Calu3 (cell line): ENCODE measurements around the gene NAA80. TPM values are rescaled to one million over a fixed set of nuclear protein-coding genes. Genes with fewer than 3 reads are reported as not detected.

Source experiments
- BruUV-seq: library from RNA; stranded (reverse); fragments of 400-500 nt; replicated peaks from 2 replicates; lab custom pipeline; 2021; lab: Mats Ljungman, UMichigan
- CTCF ChIA-PET: fragments of 300-600 bp; sonication (Branson Sonifier 250); formaldehyde crosslinking; loops from one replicate; lab custom pipeline; 2022; ENCODE audit warnings: antibody characterized with exemption; lab: Charles Lee
- DNase-seq: peaks from one replicate; pipeline ENCODE4 v3.0.0; 2022
- H3K27ac Mint-ChIP-seq: one replicate; pipeline ENCODE4 v1.8.0; 2022; ENCODE audit warnings: mixed read lengths; ENCODE audit not compliant: unreplicated experiment
- H3K27me3 Mint-ChIP-seq: one replicate; pipeline ENCODE4 v1.8.0; 2022; ENCODE audit warnings: mixed read lengths; ENCODE audit not compliant: unreplicated experiment
- H3K36me3 Mint-ChIP-seq: one replicate; pipeline ENCODE4 v1.8.0; 2022; ENCODE audit warnings: mild to moderate bottlenecking, moderate library complexity, mixed read lengths; ENCODE audit not compliant: insufficient read depth, unreplicated experiment
- H3K4me1 Mint-ChIP-seq: one replicate; pipeline ENCODE4 v1.8.0; 2022; ENCODE audit warnings: mild to moderate bottlenecking, low read depth, mixed read lengths; ENCODE audit not compliant: unreplicated experiment
- H3K4me3 Mint-ChIP-seq: one replicate; pipeline ENCODE4 v1.8.0; 2022; ENCODE audit warnings: mild to moderate bottlenecking, low read depth, moderate library complexity, mixed read lengths; ENCODE audit not compliant: unreplicated experiment
- H3K9me3 Mint-ChIP-seq: one replicate; pipeline ENCODE4 v1.8.0; 2022; ENCODE audit warnings: low read depth, mixed read lengths; ENCODE audit not compliant: unreplicated experiment
- CTCF ChIP-seq: fragments of 200-600 bp; IDR thresholded peaks from one replicate; pipeline ENCODE4 v1.8.0; 2022; ENCODE audit warnings: antibody characterized with exemption; ENCODE audit not compliant: unreplicated experiment
- intact Hi-C: fragments of 100-400 bp; cut with micrococcal nuclease; formaldehyde crosslinking; loops from one replicate; pipeline ENCODE4 v1.10.0; 2022; ENCODE audit not compliant: unreplicated experiment
- total RNA-seq: library from RNA; stranded (reverse); gene quantifications from 2 replicates; pipeline ENCODE4 v1.2.3, GENCODE V29; 2022

NAA80 gene
- total RNA-seq, 1 experiment from 2014 or later = 15.0 TPM

- no TSS peak for BruUV-seq
- no peak for TF ChIP-seq CTCF
- H3K27ac Mint-ChIP-seq = peak overlapping the region; percentile 85
- no peaks in the 10 kb centered on the region for H3K27me3 Mint-ChIP-seq
- peaks cover 25% of the 10 kb centered on the region for H3K4me1 Mint-ChIP-seq
- peaks cover 28% of the 10 kb centered on the region for H3K36me3 Mint-ChIP-seq
- no peaks in the 10 kb centered on the region for H3K9me3 Mint-ChIP-seq
- DNase-seq = no peak
- CTCF ChIA-PET = no interaction called here
- intact Hi-C loops = no loop called here
- H3K4me3 Mint-ChIP-seq = peak overlapping the region; percentile 96
These were observed 1.1 kb downstream of the NAA80 start for GRCh38 chr3:50297896-50298725.

GRCh38 chr3:50297384-50297775, 1.8 kb downstream of the NAA80 start:
- Mint-ChIP-seq H3K27ac (no peak overlapping the region), H3K9me3 (no peaks in the 10 kb centered on the region), H3K36me3 (peaks cover 33% of the 10 kb centered on the region), H3K27me3 (no peaks in the 10 kb centered on the region), H3K4me3 (no peak overlapping the region), H3K4me1 (peaks cover 25% of the 10 kb centered on the region)
- DNase-seq = no peak
- no peak for TF ChIP-seq CTCF
- no TSS peak for BruUV-seq
- intact Hi-C loops = no loop called here
- CTCF ChIA-PET = no interaction called here

GRCh38 chr3:50296721-50297383, 2.4 kb downstream of the NAA80 start:
- Mint-ChIP-seq H3K9me3 (no peaks in the 10 kb centered on the region), H3K27me3 (no peaks in the 10 kb centered on the region), H3K36me3 (peaks cover 38% of the 10 kb centered on the region), H3K27ac (no peak overlapping the region), H3K4me3 (no peak overlapping the region), H3K4me1 (peaks cover 26% of the 10 kb centered on the region)
- intact Hi-C loops = no loop called here
- no TSS peak for BruUV-seq
- TF ChIP-seq CTCF = no peak
- DNase-seq = no peak
- CTCF ChIA-PET = no interaction called here

DNA sequence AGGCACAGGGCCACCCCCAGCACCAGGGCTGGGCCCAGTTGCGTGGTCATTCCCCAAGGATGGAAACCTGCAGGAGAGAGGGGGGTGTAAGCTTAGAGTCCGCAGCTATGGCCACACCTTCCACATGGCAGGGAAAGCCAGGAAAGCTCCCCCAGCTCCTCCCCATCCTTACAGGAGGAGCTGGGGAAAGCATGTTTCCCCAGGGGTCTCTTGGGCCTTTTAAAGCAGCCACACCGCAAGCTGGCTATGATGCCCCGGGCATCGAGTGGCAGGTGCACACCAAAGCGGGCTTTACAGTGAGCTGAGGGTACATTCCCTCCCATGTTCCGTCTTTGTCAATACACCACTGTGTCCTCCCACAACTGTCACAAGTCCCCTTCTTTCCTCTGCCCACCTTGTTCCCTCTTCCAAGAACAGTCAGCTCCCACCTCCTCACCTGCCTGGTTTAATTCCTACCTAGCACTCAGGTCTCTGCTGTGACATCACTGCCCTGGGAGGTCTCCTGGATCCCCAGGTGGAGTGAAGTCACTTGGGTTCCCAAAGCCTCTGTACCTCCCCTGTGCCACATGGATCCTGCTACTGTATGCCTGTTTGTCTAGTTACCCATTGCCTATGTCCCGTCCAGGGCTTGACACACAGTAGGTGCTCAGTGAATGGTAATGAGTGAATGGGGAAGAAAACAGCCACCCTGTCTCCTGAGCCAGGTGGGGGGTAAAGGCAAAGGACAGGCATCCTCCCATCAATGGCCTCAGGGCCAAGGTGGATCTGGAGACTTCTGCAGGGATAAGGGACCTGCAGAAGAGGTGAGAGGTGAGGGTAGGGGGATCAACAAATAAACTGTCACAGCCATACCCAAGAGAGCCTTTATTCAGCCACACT, 3.4 kb downstream of the NAA80 start:
- CTCF ChIA-PET = no interaction called here

More for the DNA sequence above, 3.4 kb downstream of the NAA80 start:
- BruUV-seq = no TSS peak
- DNase-seq = no peak
- Mint-ChIP-seq H3K36me3 (peaks cover 44% of the 10 kb centered on the region), H3K4me3 (no peak overlapping the region), H3K27me3 (no peaks in the 10 kb centered on the region), H3K27ac (no peak overlapping the region), H3K4me1 (peaks cover 35% of the 10 kb centered on the region), H3K9me3 (no peaks in the 10 kb centered on the region)
- intact Hi-C loops = no loop called here
- TF ChIP-seq CTCF = no peak
